Mononuclear cell (primary cell): ENCODE measurements around the gene WSCD1. TPM values are rescaled to one million over a fixed set of nuclear protein-coding genes. Genes with fewer than 3 reads are reported as not detected.

Source experiments
- H3K27me3 ChIP-seq: 2 replicates; pipeline ENCODE4 v1.6.0; 2011; ENCODE audit warnings: low read length, control low read depth; ENCODE audit not compliant: insufficient read depth
- H3K4me1 ChIP-seq: 2 replicates; pipeline ENCODE4 v1.5.1; 2011; ENCODE audit warnings: mild to moderate bottlenecking, low read length, control low read depth; ENCODE audit not compliant: insufficient read depth
- H3K4me3 ChIP-seq: 2 replicates; pipeline ENCODE4 v1.5.1; 2011; ENCODE audit warnings: mild to moderate bottlenecking, low read length, moderate library complexity
- H3K9me3 ChIP-seq: 2 replicates; pipeline ENCODE4 v1.5.1; 2011; ENCODE audit warnings: low read depth, mild to moderate bottlenecking, control low read depth, low read length
- total RNA-seq: library from RNA; depleted of rRNA; stranded (reverse); fragments of >200 nt; gene quantifications from one replicate; pipeline ENCODE4 v1.2.3, GENCODE V29; 2012

Gene WSCD1
- total RNA-seq, 1 donor = 0.21 TPM

DNA sequence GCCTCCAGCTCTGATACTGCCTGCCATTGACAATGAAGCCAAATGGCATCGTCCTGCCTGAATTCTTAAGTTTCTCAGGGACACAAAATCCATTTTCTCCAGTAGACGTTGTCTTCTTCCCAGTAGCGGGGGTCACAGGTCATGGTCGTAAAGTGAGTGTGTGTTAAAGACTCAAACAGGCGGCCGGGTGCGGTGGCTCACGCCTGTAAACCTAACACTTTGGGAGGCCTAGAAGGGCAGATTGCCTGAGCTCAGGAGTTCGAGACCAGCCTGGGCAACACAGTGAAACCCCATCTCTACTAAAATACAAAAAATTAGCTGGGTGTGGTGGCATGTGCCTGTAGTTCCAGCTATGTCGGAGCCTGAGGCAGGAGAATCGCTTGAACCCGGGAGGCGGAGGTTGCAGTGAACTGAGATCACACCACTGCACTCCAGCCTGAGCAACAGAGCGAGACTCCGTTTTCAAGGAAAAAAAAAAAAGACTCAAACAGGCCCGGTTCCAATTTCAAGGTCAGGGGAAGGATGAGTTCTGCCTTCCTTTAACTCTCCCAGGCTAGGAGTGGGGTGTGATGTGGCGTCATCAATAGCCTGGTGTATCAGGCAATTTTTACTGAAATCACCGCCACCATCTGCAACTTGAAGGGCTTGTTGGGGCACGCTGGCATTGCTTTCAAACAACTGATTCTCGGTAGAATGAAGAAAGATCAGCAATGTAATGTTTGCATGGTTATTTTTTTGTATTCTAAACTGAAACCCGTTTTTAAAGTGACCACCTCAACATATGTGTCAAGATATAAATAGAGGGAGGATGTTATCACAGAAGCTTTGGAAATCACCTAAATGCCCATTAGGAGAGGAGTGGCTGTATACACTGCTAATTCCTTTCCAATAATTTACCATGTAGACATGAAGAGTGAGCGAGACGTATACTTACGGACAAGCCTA is 91.0 kb downstream of the WSCD1 start:
- no peaks in the 10 kb centered on the region for H3K4me1 ChIP-seq
- H3K4me3 ChIP-seq = no peak overlapping the region
- H3K27me3 ChIP-seq = no peaks in the 10 kb centered on the region
- H3K9me3 ChIP-seq = no peaks in the 10 kb centered on the region

DNA sequence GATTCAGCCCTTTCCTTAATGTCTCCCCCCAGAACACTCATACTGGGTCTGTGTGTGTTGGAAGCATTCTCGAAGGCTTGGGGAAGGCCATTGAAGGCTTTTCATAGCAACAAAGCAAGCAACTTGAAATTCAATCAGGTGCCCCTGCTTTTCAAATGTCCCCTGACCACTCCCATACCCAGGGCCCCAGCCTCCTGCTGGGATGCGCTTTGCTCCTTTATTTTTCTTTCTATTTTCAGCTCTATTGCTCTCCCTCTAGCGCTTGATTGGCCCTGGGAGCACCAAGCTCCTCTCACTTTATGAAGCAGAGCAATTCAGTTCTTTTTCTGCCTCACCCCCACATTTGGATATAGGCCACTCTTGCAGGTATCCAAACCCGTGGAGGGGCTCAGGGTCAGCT is 92.0 kb downstream of the WSCD1 start:
- no peaks in the 10 kb centered on the region for H3K4me1 ChIP-seq
- no peak overlapping the region for H3K4me3 ChIP-seq
- H3K27me3 ChIP-seq = no peaks in the 10 kb centered on the region
- H3K9me3 ChIP-seq = no peaks in the 10 kb centered on the region

DNA sequence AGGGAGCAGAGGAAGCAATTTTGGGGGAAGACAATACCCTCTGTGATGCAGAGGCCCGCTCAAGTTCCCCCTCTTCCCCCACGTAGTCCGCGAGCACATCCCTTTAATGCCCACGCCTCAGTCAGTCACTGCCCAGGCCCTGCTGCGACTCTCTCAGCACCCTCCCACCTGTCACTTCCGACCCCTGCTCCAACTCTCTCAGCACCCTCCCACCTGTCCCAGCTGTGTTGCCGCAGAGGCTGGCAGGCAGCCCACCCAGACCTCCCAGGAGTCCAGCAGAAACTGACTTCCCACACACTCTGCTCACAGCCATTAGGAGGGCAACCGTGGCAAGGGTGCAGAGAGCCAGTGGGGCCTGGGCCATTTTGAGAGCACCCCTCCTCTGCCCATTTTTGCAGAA is 92.7 kb downstream of the WSCD1 start:
- Histone ChIP-seq H3K27me3 (no peaks in the 10 kb centered on the region), H3K4me1 (no peaks in the 10 kb centered on the region), H3K4me3 (no peak overlapping the region), H3K9me3 (no peaks in the 10 kb centered on the region)

DNA sequence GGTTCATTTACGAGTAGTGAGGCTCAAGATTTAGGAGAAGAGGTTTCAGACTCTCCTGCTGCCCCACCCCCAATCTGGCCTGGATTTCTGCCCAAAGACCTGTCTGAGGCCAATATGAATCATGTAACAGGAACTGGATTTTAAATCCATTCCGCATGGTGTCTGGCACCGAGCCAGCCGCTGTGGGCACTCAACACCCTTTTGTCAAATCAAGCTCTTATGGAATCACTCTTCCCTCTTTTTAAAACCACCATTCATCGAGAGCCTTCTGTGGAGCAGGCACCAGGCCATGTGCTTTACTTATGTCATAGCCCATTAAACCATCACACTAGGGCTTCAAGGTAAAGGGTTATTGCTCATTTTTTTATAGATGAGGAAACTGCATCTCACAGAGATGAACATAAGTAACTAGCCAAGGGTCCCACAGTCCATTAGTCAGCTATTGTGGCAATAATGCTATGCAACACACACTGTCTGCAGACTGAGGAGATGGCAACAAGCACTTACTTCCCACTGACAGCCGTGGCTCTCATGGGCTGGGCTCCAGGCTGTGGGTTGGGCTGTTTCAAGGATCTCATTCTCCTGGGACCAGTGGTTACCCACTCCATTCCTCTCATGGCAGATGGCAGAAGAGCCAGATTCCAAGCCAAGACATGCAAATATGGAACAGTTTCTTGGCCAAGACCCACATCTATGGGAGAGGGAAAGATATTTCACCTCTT is 93.6 kb downstream of the WSCD1 start:
- H3K9me3 ChIP-seq = no peaks in the 10 kb centered on the region
- H3K27me3 ChIP-seq = no peaks in the 10 kb centered on the region
- H3K4me3 ChIP-seq = no peak overlapping the region
- H3K4me1 ChIP-seq = no peaks in the 10 kb centered on the region

DNA sequence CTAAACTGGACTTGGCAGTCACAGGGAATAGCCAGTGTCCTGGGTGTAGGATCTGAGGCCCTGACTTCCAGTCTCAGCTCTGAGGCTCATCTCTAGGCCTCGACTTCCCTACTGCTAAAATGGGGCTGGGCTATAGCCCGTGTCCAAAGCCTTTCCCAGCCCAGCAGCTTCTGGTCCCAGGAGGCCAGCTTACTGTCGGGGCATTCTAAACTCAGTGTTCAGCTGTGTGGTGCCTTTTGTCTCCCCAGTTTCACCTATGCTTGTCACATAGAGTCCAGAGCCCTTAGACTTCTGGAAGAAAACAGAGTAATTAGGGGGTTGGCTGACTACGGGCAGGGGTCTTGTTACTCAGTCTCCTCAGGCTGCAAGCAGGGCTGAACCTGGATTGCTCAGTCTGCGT is 94.8 kb downstream of the WSCD1 start:
- Histone ChIP-seq H3K4me3 (no peak overlapping the region), H3K4me1 (no peaks in the 10 kb centered on the region), H3K27me3 (no peaks in the 10 kb centered on the region), H3K9me3 (no peaks in the 10 kb centered on the region)

DNA sequence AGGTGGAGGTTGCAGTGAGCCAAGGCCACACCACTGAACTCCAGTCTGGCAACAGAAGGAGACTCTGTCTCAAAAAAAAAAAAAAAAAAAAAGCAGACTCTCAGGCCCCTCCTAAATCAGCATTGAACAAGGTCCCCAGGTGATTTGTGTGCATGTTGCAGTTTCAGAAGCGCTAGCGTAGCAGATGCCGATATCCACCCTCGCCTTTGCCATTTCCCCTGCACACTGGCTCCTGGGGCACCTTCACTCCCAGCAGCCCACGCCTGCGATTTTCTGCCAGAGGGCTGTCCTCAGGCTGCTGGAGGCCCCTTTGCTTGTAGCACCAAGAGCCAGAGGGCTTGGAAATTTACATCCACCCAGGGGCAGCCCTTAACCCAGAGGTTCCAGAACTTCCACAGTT is 95.6 kb downstream of the WSCD1 start:
- no peaks in the 10 kb centered on the region for H3K9me3 ChIP-seq
- no peaks in the 10 kb centered on the region for H3K4me1 ChIP-seq
- no peaks in the 10 kb centered on the region for H3K27me3 ChIP-seq
- no peak overlapping the region for H3K4me3 ChIP-seq

DNA sequence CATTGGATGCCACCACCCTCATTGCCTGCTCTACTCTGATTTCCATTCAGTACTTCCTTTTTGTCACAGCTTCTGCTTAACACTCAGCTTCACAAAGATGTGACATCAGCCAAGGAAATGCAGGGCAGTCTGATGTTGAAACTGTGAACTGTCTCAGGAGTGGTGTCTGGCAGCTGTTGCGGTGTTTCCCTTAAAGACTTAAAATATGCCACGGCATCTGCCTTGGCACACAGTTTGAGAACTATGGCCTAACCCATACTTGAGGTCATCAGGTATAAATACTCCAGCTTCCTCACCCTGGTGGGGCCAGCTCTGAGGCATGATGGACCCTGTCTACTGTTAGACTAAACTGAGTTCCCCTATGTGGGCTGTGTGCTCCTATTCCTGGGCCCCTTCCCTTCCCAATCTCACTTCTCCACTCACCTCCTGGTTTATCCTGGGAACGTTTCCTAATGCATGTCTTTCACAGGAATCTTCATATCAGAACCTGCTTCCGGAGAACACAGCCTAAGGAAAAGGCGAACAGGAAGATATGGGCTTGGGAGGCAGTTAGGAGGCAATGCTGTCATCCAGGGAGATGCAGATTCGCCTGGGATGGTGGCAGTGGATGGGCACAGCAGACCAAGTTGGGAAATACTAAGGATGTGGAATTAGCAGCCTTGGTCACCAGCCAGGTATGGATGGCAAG is 96.5 kb downstream of the WSCD1 start:
- H3K9me3 ChIP-seq = no peaks in the 10 kb centered on the region
- H3K4me1 ChIP-seq = no peaks in the 10 kb centered on the region
- H3K4me3 ChIP-seq = no peak overlapping the region
- no peaks in the 10 kb centered on the region for H3K27me3 ChIP-seq

DNA sequence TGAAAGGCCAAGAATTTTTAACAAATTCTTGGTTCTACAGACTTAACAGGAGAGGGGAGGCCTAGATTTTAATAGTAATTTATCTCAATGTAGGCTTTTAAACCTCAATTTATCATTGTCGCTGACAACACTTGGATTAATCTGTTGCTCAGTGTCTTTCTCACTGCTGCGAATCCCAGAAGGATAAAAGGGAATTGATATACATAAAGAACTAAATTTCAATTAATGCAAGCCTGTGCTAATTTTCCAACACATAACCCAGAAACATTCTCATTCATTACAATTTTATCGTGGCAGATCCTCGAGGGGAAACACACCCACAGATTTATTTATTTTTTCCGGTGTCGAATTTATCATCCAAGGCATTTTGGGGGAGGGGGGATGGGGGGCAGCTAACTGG is 98.1 kb downstream of the WSCD1 start:
- no peak overlapping the region for H3K4me3 ChIP-seq
- no peaks in the 10 kb centered on the region for H3K4me1 ChIP-seq
- H3K27me3 ChIP-seq = no peaks in the 10 kb centered on the region
- H3K9me3 ChIP-seq = no peaks in the 10 kb centered on the region

DNA sequence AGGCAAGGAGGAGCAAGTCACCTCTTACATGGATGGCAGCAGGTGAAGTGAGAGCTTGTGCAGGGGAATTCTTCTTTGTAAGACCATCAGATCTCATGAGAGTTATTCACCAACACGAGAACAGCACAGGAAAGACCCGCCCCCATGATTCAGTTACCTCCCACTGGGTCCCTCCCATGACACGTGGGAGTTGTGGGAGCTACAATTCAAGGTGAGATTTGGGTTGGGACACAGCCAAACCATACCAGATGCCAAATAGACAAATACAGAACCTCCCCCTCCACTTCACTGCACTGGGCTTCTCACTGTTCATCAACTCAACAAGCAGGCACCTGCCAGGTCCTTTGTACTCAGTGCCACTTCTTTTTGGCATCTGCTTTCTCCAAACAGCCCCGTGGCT is 100.2 kb downstream of the WSCD1 start:
- no peaks in the 10 kb centered on the region for H3K27me3 ChIP-seq
- no peak overlapping the region for H3K4me3 ChIP-seq
- no peaks in the 10 kb centered on the region for H3K9me3 ChIP-seq
- no peaks in the 10 kb centered on the region for H3K4me1 ChIP-seq

DNA sequence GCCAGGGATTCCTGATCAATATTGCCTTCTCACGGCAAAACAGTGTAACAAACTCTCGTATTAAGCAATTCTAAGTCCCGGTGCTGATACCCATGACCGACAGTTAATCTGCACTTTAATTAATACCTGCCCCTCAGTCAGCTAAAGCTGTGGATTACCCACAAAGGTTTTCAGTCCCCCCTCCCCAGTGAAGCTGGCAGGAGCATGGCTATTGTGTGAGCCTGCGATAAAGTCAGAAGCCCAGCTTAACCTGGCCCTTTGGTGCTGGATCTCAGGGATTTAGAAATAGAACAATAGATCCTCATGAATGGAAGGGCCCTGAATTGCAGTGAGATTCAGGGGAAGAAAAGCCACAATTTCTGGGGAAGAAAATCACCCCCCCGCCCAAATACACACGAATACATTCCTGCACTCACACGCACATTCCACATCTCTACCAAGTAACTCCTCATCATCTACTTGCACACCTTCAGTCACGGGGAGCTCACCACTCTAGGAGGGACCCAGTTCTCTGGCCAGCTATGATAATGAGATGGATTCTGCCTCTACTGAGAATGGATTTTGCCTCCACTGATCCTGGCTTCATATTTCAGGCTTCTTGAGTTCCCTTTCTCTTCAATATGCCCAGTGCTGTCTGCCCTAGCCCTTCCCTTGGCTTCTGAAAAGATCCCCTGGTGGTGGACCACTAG is 102.6 kb downstream of the WSCD1 start:
- Histone ChIP-seq H3K4me1 (no peaks in the 10 kb centered on the region), H3K27me3 (no peaks in the 10 kb centered on the region), H3K9me3 (no peaks in the 10 kb centered on the region), H3K4me3 (no peak overlapping the region)

DNA sequence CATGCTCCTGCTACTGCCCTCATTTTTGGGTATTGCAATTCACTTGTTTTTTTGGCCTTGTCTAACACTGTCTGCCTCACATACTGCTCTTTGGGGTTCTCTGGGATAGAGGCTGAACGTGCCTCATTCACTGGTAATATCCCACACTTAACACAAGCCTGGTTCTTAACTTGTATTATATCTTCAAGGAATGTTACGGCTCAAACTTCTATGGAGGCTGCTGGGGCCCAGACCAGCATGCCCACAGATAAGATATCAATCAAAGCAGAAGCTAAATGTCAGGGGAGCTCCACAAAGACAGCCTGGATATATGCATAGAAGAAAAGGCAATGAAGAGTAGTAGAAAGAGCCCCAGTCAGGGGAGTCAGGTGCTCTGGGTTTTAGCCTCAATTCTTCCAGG is 103.5 kb downstream of the WSCD1 start:
- H3K4me3 ChIP-seq = no peak overlapping the region
- H3K9me3 ChIP-seq = no peaks in the 10 kb centered on the region
- no peaks in the 10 kb centered on the region for H3K4me1 ChIP-seq
- no peaks in the 10 kb centered on the region for H3K27me3 ChIP-seq
